GM12878 (cell line): Measurements from ENCODE around the gene PNLDC1. TPM values are rescaled to one million over a fixed set of nuclear protein-coding genes. Genes with fewer than 3 reads are reported as not detected.

Experiments
- ATAC-seq: fragments of 200-7000 bp; cut with Tn5 transposase; 3 replicates; pipeline ENCODE4 v1.9.1; 2020; ENCODE audit warnings: mild to moderate bottlenecking, moderate library complexity
- BruUV-seq: library from RNA; stranded (reverse); fragments of 400-500 nt; replicated peaks from 2 replicates; lab custom pipeline; 2021; lab: Mats Ljungman, UMichigan
- CTCF ChIA-PET: fragments of 300-600 bp; sonication (Branson Sonifier 250); formaldehyde crosslinking; extraction: SDS; loops from one replicate; lab custom pipeline; 2021; ENCODE audit warnings: inconsistent platforms; lab: Yijun Ruan, JAX
- POLR2A ChIA-PET: fragments of 350-600 bp; formaldehyde crosslinking; extraction: SDS; loops from one replicate; lab custom pipeline; 2021; ENCODE audit warnings: inconsistent platforms; lab: Charles Lee
- RAD21 ChIA-PET: fragments of 300-600 bp; sonication (Branson Sonifier 250); formaldehyde crosslinking; loops from one replicate; lab custom pipeline; 2023; ENCODE audit warnings: antibody characterized with exemption; ENCODE audit not compliant: unreplicated experiment; lab: Charles Lee
- SMC1A ChIA-PET: fragments of 300-600 bp; sonication (Branson Sonifier 250); formaldehyde crosslinking; loops from one replicate; lab custom pipeline; 2023; ENCODE audit not compliant: unreplicated experiment, uncharacterized antibody; lab: Charles Lee
- DNase-seq: peaks from one replicate; pipeline ENCODE4 v3.0.0-alpha.2; 2011; ENCODE audit warnings: low read depth, low spot score
- FAIRE-seq: peaks from 3 replicates; lab custom pipeline; 2011; peaks lifted over from hg19 to GRCh38; lab: Jason Lieb, UNC
- H2AFZ ChIP-seq: 2 replicates; pipeline ENCODE4 v1.6.0; 2011; ENCODE audit warnings: low read depth, low read length, control low read depth; ENCODE audit not compliant: control insufficient read depth
- H3K27ac ChIP-seq: 2 replicates; pipeline ENCODE4 v1.5.1; 2011; ENCODE audit warnings: control low read depth; ENCODE audit not compliant: control insufficient read depth, insufficient read depth
- H3K27me3 ChIP-seq, 2 experiments: replicated peaks in 1 of 2; 2 replicates each; pipeline versions ENCODE4 v1.6.0 to v1.6.1; 2011; ENCODE audit warnings: low read length in 1 of 2; ENCODE audit not compliant: control insufficient read depth in 2 of 2, insufficient read depth in 2 of 2
- H3K36me3 ChIP-seq, 2 experiments: 2 replicates each; pipeline ENCODE4 v1.5.1; 2011; ENCODE audit warnings: low read length in 1 of 2; ENCODE audit not compliant: control insufficient read depth in 2 of 2, insufficient read depth in 2 of 2
- H3K4me1 ChIP-seq: 2 replicates; pipeline ENCODE4 v1.6.1; 2011; ENCODE audit warnings: mild to moderate bottlenecking, low read length, moderate library complexity, mixed read lengths; ENCODE audit not compliant: control insufficient read depth, insufficient read depth
- H3K4me2 ChIP-seq: 2 replicates; pipeline ENCODE4 v1.6.0; 2011; ENCODE audit warnings: control low read depth; ENCODE audit not compliant: control insufficient read depth, insufficient read depth
- H3K4me3 ChIP-seq: fragments of 200-600 bp; sonication (generic); 2 replicates; pipeline ENCODE4 v1.5.1; 2016
- H3K79me2 ChIP-seq: 2 replicates; pipeline ENCODE4 v1.6.0; 2011; ENCODE audit warnings: low read length; ENCODE audit not compliant: control insufficient read depth, insufficient read depth
- H3K9ac ChIP-seq: 2 replicates; pipeline ENCODE4 v1.8.0; 2011; ENCODE audit warnings: low read length, control low read depth, mixed read lengths; ENCODE audit not compliant: control insufficient read depth, insufficient read depth
- H3K9me3 ChIP-seq: replicated peaks from 3 replicates; pipeline ENCODE4 v1.5.1; 2011; ENCODE audit warnings: mild to moderate bottlenecking, low read length; ENCODE audit not compliant: control insufficient read depth, insufficient read depth
- H4K20me1 ChIP-seq: 2 replicates; pipeline ENCODE4 v1.6.0; 2011; ENCODE audit not compliant: control insufficient read depth, insufficient read depth
- BHLHE40 ChIP-seq, 2 experiments: fragments of 450-650 bp in 1 of 2; IDR thresholded peaks; 2 replicates each; pipeline ENCODE4 v1.6.1; 2011 to 2017; ENCODE audit warnings: low read depth in 2 of 2, borderline replicate concordance in 1 of 2, improper control_type of control experiment in 1 of 2, low read length in 1 of 2, mild to moderate bottlenecking in 1 of 2
- E4F1 ChIP-seq: fragments of 450-650 bp; IDR thresholded peaks from 2 replicates; pipeline ENCODE4 v1.6.1; 2018; ENCODE audit warnings: borderline replicate concordance, mild to moderate bottlenecking; ENCODE audit not compliant: partially characterized antibody
- MTA3 ChIP-seq: IDR thresholded peaks from 2 replicates; pipeline ENCODE4 v1.6.1; 2012; ENCODE audit warnings: low read length, inconsistent platforms, borderline replicate concordance
- NRF1 ChIP-seq: conservative IDR thresholded peaks from 2 replicates; pipeline ENCODE4 v1.6.1; 2011; ENCODE audit warnings: mild to moderate bottlenecking, low read depth, low read length, improper control_type of control experiment
- POU2F2 ChIP-seq: IDR thresholded peaks from 3 replicates; pipeline ENCODE4 v1.6.1; 2011; ENCODE audit warnings: low read depth, mild to moderate bottlenecking, low read length, borderline replicate concordance
- SP1 ChIP-seq: IDR thresholded peaks from one replicate; pipeline ENCODE4 v1.6.1; 2011; ENCODE audit warnings: low read depth, low read length
- SPI1 ChIP-seq: IDR thresholded peaks from 2 replicates; pipeline ENCODE4 v1.6.1; 2011; ENCODE audit warnings: low read depth, mild to moderate bottlenecking, low read length, moderate library complexity, borderline replicate concordance; ENCODE audit not compliant: insufficient read depth
- ZZZ3 ChIP-seq: IDR thresholded peaks from 2 replicates; pipeline ENCODE4 v1.6.1; 2011; ENCODE audit warnings: low read depth; ENCODE audit not compliant: control insufficient read depth, insufficient read length
- WGBS: methylation state at CpG from one replicate; pipeline ENCODE4 v1.1.6; 2016; ENCODE audit warnings: low lambda C conversion rate; ENCODE audit not compliant: insufficient replicate concordance, insufficient coverage; ENCODE audit errors: missing lambda C conversion rate; 5-methylcytosine and 5-hydroxymethylcytosine counted together
- in situ Hi-C: fragments of 300-500 bp; cut with MboI; formaldehyde crosslinking; loops from 9 replicates; pipeline ENCODE4 v1.14.3; 2018; ENCODE audit warnings: mixed read lengths
- intact Hi-C: fragments of 100-400 bp; cut with micrococcal nuclease; formaldehyde crosslinking; loops from one replicate; pipeline ENCODE4 v1.14.2; 2022; ENCODE audit not compliant: unreplicated experiment
- polyA plus RNA-seq, 11 experiments: library from polyadenylated mRNA; depleted of rRNA in 4 of 11; unstranded in 6 of 11; stranded (reverse) in 5 of 11; fragments of >200 nt; fragmentation: Nextera tagmentation in 4 of 11; fragmentation: Illumina TruSeq in 1 of 11; extraction: Ambion mirVana in 4 of 11; extraction: Trizol in 1 of 11; gene quantifications; 1 replicate in 1 of 11; 2 replicates in 10 of 11; pipeline versions ENCODE4 v1.2.1 to v1.2.3, GENCODE V29; 2011 to 2016; ENCODE audit warnings: inconsistent platforms in 2 of 11, missing spikeins in 2 of 11, low read depth in 1 of 11
- total RNA-seq, 4 experiments: library from RNA; depleted of rRNA in 3 of 4; stranded (reverse); fragments of >200 nt in 3 of 4; fragmentation: Illumina TruSeq in 1 of 4; extraction: Trizol in 1 of 4; gene quantifications; 2 replicates each; pipeline versions ENCODE4 v1.2.1 to v1.2.3, GENCODE V29; 2013 to 2021

The PNLDC1 gene
- total and polyA plus RNA-seq, 10 of the 15 experiments (the other 5 are each of a cell fraction or from before 2014, with no cell fraction given): 0.06 to 0.25 (median 0.09) TPM; not detected in 2

- no peak overlapping the region for H2AFZ ChIP-seq
- no peaks in the 10 kb centered on the region for H3K79me2 ChIP-seq
These were observed 46.8 kb upstream of the PNLDC1 start for GRCh38 chr6:159753081-159753872.

More at GRCh38 chr6:159753081-159753872, 46.8 kb upstream of the PNLDC1 start:
- ChIA-PET RAD21 (no interaction called here), POLR2A (interaction anchor here (0.9 to 2.0 kb wide), 2 partner anchors 8 to 24 kb away, joined by 3 to 5 read pairs; partner anchors contain the start of gene ACAT2), SMC1A (no interaction called here), CTCF (interaction anchor here (1.6 kb wide), 1 partner anchor 23 kb away, joined by 3 read pairs; no protein-coding TSS in a partner anchor)
- intact Hi-C loops (no loop called here), in situ Hi-C loops (no loop called here)
- no peak overlapping the region for H3K9ac ChIP-seq
- H3K27ac ChIP-seq: no peak overlapping the region
- H3K27me3 ChIP-seq: no peaks in the 10 kb centered on the region
- BruUV-seq: no TSS peak
- TF ChIP-seq POU2F2: no peak
- no peak for TF ChIP-seq BHLHE40 (IDR thresholded peaks at IDR 0.05; ENCODE audit: borderline replicate concordance in 1 of 2, low read depth in 2 of 2, low read length in 1 of 2)
- TF ChIP-seq E4F1: no peak
- TF ChIP-seq ZZZ3: no peak
- no peak for TF ChIP-seq MTA3
- TF ChIP-seq NRF1: no peak
- TF ChIP-seq SP1: no peak
- no peak for TF ChIP-seq SPI1
- 100% methylated on average over 6 of the region's 6 CpGs for WGBS
- FAIRE-seq (no peak), DNase-seq (no peak), ATAC-seq (no peak)
- H3K4me2 ChIP-seq: no peak overlapping the region
- no peaks in the 10 kb centered on the region for H3K4me1 ChIP-seq
- no peak overlapping the region for H3K4me3 ChIP-seq
- H3K36me3 ChIP-seq: peaks cover 10 to 30% of the 10 kb centered on the region in 2 experiments
- no peaks in the 10 kb centered on the region for H3K9me3 ChIP-seq
- no peaks in the 10 kb centered on the region for H4K20me1 ChIP-seq
